Measurements from ENCODE around the gene PERM1. TPM values are rescaled to one million over a fixed set of nuclear protein-coding genes. Genes with fewer than 3 reads are reported as not detected.
A peak's percentile ranks its signal among the peaks of the same experiment; 100 is the strongest.

Gene PERM1
- total RNA-seq, 1 donor from 2014 or later = not detected

- peaks cover 25% of the 10 kb centered on the region for H3K27me3 Mint-ChIP-seq
- no peak for TF ChIP-seq CTCF (IDR thresholded peaks at IDR 0.05; ENCODE audit: unreplicated experiment)
- H3K27ac Mint-ChIP-seq = no peak overlapping the region
- H3K9me3 Mint-ChIP-seq (ENCODE audit: low read depth) = no peaks in the 10 kb centered on the region
- H3K4me3 Mint-ChIP-seq (ENCODE audit: low read depth) = peak overlapping the region; percentile 60
- H3K36me3 Mint-ChIP-seq (ENCODE audit: insufficient read depth) = peaks cover 1% of the 10 kb centered on the region
- DNase-seq (ENCODE audit: low spot score, unreplicated experiment) = no peak
- no peaks in the 10 kb centered on the region for H3K4me1 Mint-ChIP-seq (ENCODE audit: low read depth)
Observed at GRCh38 chr1:966704-967300, 15.1 kb downstream of the PERM1 start.

- peak within 1 kb of the TSS; percentile 60 for H3K4me3 Mint-ChIP-seq (ENCODE audit: low read depth)
- H3K27me3 Mint-ChIP-seq = peaks cover 25% of the 10 kb centered on the region
- peaks cover 1% of the 10 kb centered on the region for H3K36me3 Mint-ChIP-seq (ENCODE audit: insufficient read depth)
- no peak for TF ChIP-seq CTCF (IDR thresholded peaks at IDR 0.05; ENCODE audit: unreplicated experiment)
- no peak for DNase-seq (ENCODE audit: low spot score, unreplicated experiment)
- no peaks in the 10 kb centered on the region for H3K9me3 Mint-ChIP-seq (ENCODE audit: low read depth)
- no peaks in the 10 kb centered on the region for H3K4me1 Mint-ChIP-seq (ENCODE audit: low read depth)
- no peak within 1 kb of the TSS for H3K27ac Mint-ChIP-seq
Observed at GRCh38 chr1:966135-966703, 15.7 kb downstream of the PERM1 start, which contains the start of gene PLEKHN1. Gene PLEKHN1, plus strand, starts transcription at chr1:966482. Its CDS starts 50 bp downstream, at chr1:966532.

- H3K27me3 Mint-ChIP-seq = peaks cover 25% of the 10 kb centered on the region
- DNase-seq (ENCODE audit: low spot score, unreplicated experiment) = no peak
- no peak for TF ChIP-seq CTCF (IDR thresholded peaks at IDR 0.05; ENCODE audit: unreplicated experiment)
- H3K36me3 Mint-ChIP-seq (ENCODE audit: insufficient read depth) = peaks cover 1% of the 10 kb centered on the region
- no peaks in the 10 kb centered on the region for H3K4me1 Mint-ChIP-seq (ENCODE audit: low read depth)
- H3K27ac Mint-ChIP-seq = no peak overlapping the region
- no peaks in the 10 kb centered on the region for H3K9me3 Mint-ChIP-seq (ENCODE audit: low read depth)
- H3K4me3 Mint-ChIP-seq (ENCODE audit: low read depth) = no peak overlapping the region
Observed at GRCh38 chr1:965526-966134, 16.3 kb downstream of the PERM1 start.

- H3K27me3 Mint-ChIP-seq = peaks cover 25% of the 10 kb centered on the region
- DNase-seq (ENCODE audit: low spot score, unreplicated experiment) = no peak
- H3K36me3 Mint-ChIP-seq (ENCODE audit: insufficient read depth) = peaks cover 1% of the 10 kb centered on the region
- H3K9me3 Mint-ChIP-seq (ENCODE audit: low read depth) = no peaks in the 10 kb centered on the region
- TF ChIP-seq CTCF (IDR thresholded peaks at IDR 0.05; ENCODE audit: unreplicated experiment) = no peak
- H3K4me1 Mint-ChIP-seq (ENCODE audit: low read depth) = no peaks in the 10 kb centered on the region
- no peak overlapping the region for H3K27ac Mint-ChIP-seq
- H3K4me3 Mint-ChIP-seq (ENCODE audit: low read depth) = no peak overlapping the region
Observed at GRCh38 chr1:964691-965525, 17.0 kb downstream of the PERM1 start.
